ENCODE data around the gene TLR6. TPM values are rescaled to one million over a fixed set of nuclear protein-coding genes. Genes with fewer than 3 reads are reported as not detected.

TLR6 gene
- total RNA-seq, 4 donors from 2014 or later = 1.5 to 14.9 (median 2.3) TPM

DNA sequence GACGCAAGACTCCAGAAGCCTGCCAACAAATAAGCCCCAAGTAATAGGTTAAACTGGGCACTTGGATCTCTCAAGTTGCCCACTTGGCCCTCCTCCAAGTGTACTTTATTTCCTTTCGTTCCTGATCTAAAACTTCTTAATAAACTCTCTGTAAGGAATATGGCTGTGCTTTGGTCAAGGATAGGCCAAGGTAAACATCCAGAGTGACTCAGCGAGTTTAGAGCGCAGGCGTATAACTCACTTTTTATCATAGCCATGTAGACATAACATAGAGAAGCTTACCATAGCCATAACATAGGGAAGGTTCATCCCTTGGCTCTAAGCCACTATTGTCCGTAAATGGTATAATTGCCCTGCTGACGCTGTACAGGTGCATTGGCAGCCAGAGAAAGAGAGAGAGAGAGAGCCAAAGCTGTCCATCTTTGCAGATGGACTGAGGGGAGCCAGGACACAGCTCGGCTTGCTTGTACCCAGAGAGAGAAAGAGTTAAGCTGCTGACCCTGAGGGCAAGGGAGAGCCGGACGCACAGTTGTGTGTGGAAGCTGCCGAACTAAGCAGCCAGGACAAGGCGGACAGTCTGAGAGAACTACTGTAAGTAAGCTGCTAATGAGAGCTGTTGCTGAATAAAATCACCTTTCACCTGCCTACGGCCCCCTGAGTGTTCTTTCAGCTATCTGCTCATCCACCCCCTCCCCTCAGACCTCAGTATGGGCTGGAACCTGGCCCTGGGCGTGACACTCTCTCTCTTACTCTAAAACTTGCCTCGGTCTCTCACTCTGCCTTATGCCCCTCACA is 53.9 kb downstream of the TLR6 start:
- no peak overlapping the region for H3K27ac ChIP-seq
- H3K9me3 ChIP-seq = peaks cover 0 to 10% (median 0%) of the 10 kb centered on the region in 4 donors
- H3K4me1 ChIP-seq = peaks cover 0 to 10% (median 5%) of the 10 kb centered on the region in 4 donors
- H3K4me3 ChIP-seq = peak overlapping the region in 1 of 4 donors; percentile 28
- H3K36me3 ChIP-seq = peaks cover 0 to 13% (median 0%) of the 10 kb centered on the region in 3 donors
- no peak for TF ChIP-seq POLR2A (IDR thresholded peaks at IDR 0.05)
- TF ChIP-seq, protein P1, sequence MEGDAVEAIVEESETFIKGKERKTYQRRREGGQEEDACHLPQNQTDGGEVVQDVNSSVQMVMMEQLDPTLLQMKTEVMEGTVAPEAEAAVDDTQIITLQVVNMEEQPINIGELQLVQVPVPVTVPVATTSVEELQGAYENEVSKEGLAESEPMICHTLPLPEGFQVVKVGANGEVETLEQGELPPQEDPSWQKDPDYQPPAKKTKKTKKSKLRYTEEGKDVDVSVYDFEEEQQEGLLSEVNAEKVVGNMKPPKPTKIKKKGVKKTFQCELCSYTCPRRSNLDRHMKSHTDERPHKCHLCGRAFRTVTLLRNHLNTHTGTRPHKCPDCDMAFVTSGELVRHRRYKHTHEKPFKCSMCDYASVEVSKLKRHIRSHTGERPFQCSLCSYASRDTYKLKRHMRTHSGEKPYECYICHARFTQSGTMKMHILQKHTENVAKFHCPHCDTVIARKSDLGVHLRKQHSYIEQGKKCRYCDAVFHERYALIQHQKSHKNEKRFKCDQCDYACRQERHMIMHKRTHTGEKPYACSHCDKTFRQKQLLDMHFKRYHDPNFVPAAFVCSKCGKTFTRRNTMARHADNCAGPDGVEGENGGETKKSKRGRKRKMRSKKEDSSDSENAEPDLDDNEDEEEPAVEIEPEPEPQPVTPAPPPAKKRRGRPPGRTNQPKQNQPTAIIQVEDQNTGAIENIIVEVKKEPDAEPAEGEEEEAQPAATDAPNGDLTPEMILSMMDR (IDR thresholded peaks at IDR 0.05) = no peak
- H3K27me3 ChIP-seq = no peaks in the 10 kb centered on the region
- no peak for DNase-seq

DNA sequence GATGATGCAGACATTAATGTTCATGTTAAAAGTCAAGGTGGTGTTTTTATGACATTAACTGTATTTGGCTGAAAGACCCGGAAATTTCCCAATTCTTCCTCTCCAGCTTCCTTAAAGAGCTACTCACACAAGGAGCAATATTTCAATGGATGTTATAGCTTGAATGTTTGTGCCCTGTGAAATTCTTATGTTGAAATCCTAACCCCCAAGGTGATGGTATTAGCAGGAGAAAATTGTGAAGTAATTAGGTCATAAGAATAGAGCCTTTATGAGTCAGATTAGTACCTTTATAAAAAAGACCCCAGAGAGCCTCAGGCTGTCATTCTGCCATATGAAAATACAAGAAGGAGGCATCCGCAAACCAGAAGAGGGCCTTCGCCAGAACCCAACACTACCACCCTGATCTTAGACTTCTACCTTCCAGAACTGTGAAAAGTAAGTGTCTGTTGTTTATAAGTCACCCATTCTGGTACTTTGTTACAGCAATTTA is 55.6 kb downstream of the TLR6 start:
- Histone ChIP-seq H3K27ac (no peak overlapping the region), H3K4me1 (peaks cover 0 to 10% (median 5%) of the 10 kb centered on the region in 4 donors)

DNA sequence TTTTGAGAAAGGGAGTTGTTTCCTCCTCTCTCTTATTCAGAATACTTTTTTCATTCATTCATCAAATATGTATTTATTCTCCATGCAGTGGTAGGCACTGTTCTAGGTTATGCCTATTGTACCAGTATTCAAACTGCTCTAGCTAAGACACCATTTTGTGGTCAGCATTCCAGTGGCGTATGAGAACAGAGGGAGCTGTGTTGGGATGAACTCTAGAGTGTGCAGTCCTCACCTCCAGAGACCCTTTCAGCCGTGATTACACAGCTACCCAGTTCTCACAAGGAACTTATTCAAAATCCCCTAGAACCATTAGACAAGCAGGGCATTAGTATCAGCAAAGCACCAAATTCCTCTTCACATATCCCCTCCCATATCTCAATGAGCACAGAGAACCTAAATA is 56.3 kb downstream of the TLR6 start:
- Histone ChIP-seq H3K27me3 (no peaks in the 10 kb centered on the region), H3K36me3 (peaks cover 0 to 13% (median 0%) of the 10 kb centered on the region in 3 donors), H3K4me1 (peaks cover 0 to 10% (median 5%) of the 10 kb centered on the region in 4 donors), H3K4me3 (no peak overlapping the region), H3K27ac (no peak overlapping the region), H3K9me3 (peaks cover 0 to 10% (median 0%) of the 10 kb centered on the region in 4 donors)
- TF ChIP-seq, protein P1 (IDR thresholded peaks at IDR 0.05) = no peak
- DNase-seq = no peak

More for the DNA sequence above, 55.6 kb downstream of the TLR6 start:
- no peak for DNase-seq
- H3K36me3 ChIP-seq = peaks cover 0 to 13% (median 0%) of the 10 kb centered on the region in 3 donors
- no peaks in the 10 kb centered on the region for H3K27me3 ChIP-seq
- H3K9me3 ChIP-seq = peaks cover 0 to 10% (median 0%) of the 10 kb centered on the region in 4 donors
- H3K4me3 ChIP-seq = no peak overlapping the region
- TF ChIP-seq, protein P1 (IDR thresholded peaks at IDR 0.05) = no peak
- TF ChIP-seq POLR2A (IDR thresholded peaks at IDR 0.05) = no peak

DNA sequence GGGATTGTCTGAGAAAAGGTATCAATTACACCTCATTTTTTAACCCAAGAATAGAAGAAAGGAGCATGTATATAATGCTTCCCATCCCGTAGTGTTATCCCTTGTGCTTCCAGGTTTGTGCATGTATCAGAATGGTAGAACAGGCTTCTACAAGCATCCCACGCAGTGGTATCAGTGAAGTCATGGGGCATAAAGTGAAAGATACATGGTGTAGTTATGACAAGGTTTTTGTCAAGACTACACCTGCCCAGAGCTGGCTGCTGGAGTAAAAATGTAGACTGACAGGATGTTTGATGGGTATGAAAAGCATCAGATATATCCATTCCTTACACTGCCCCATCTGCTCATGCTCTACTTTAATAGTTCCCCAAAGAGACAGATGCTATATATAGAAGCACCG is 61.5 kb downstream of the TLR6 start:
- no peak overlapping the region for H3K27ac ChIP-seq
- H3K27me3 ChIP-seq = no peaks in the 10 kb centered on the region
- H3K9me3 ChIP-seq = no peaks in the 10 kb centered on the region
- no peak for DNase-seq
- H3K36me3 ChIP-seq = peaks cover 0 to 9% (median 0%) of the 10 kb centered on the region in 3 donors
- no peaks in the 10 kb centered on the region for H3K4me1 ChIP-seq
- no peak overlapping the region for H3K4me3 ChIP-seq
- TF ChIP-seq POLR2A (IDR thresholded peaks at IDR 0.05) = no peak
- TF ChIP-seq, protein P1 (IDR thresholded peaks at IDR 0.05) = no peak

DNA sequence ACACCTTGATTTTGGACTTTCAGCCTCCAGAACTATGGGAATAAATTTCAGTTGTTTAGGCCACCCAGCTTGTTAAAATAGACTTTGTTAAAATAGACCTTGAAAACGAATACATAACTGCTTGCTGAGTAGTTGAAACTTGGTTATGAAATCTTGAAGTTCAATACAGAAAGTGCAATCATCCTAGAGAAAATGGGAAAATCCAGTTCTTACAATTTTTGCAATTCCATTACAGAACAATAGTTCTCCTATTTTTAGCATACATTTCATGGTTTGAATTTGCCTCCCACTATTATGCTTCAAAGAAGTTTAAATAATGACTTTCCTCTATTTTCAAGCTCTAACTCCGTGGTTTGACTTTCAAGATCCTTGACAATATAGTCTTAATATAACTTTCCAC is 62.6 kb downstream of the TLR6 start:
- no peak for DNase-seq
- H3K9me3 ChIP-seq = no peaks in the 10 kb centered on the region
- no peak overlapping the region for H3K4me3 ChIP-seq
- H3K27ac ChIP-seq = no peak overlapping the region
- TF ChIP-seq, protein P1 (IDR thresholded peaks at IDR 0.05) = no peak
- no peak for TF ChIP-seq POLR2A (IDR thresholded peaks at IDR 0.05)
- no peaks in the 10 kb centered on the region for H3K27me3 ChIP-seq
- peaks cover 0 to under 1% (median 0%) of the 10 kb centered on the region in 3 donors for H3K36me3 ChIP-seq
- no peaks in the 10 kb centered on the region for H3K4me1 ChIP-seq
